GM19193 (cell line): ENCODE data around the gene CDS1.

Experiments
- POLR2A ChIP-seq: IDR thresholded peaks from 4 replicates; pipeline ENCODE4 v1.6.1; 2011; ENCODE audit not compliant: insufficient read depth, insufficient read length; ENCODE audit errors: extremely low read depth

Gene CDS1

DNA sequence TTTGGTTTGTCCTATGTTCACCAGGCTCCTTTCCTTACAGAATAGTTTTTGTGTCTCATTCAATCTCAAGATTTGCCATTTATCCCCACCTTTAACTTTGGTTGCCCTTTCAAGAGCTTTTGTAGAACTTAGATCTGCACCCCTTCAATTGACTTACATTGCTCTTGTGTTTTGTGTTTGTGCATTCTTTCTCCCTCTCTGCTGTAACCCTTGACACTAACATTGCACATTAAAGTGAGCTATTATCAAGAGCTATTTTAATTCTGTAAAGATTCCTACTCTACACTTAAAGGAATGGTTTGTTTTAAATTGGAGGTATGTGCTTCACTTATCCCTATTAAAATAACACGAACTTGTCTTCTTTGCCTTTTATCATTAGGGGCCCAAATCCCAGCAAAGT is 65.3 kb downstream of the CDS1 start:
- TF ChIP-seq POLR2A, result no peak

DNA sequence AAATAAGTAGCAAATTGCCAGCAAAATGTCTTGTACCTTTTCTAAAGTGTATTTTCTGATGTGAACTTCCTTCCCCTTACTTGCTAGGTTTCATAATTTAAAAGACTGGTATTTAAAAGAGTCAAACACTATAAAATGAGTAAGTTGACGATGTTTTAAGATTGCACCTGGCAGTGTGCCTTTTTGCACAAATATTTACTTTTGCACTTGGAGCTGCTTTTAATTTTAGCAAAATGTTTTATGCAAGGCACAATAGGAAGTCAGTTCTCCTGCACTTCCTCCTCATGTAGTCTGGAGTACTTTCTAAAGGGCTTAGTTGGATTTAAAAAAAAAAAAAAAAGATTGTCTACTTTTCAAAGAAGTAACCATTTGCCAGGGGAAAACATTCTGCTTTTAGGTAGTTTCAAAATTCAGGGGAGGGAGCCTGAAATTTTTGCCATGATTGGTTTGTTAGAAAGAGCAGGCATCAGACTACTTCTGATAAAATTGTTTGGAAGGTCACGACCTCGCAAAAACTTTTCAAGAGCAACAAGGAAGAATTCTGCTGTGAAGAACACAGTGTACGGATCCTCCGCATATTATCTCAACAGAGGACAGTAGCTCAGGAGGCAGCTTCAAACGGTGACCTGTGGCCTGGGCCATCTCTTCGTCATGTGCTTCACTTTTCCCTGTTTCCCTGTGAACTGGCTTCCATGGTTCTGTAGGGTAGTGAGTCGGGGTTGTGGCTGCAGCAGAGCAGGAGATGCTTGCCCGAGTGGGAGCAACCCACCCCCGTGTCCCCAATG is 66.1 kb downstream of the CDS1 start:
- no peak for TF ChIP-seq POLR2A

DNA sequence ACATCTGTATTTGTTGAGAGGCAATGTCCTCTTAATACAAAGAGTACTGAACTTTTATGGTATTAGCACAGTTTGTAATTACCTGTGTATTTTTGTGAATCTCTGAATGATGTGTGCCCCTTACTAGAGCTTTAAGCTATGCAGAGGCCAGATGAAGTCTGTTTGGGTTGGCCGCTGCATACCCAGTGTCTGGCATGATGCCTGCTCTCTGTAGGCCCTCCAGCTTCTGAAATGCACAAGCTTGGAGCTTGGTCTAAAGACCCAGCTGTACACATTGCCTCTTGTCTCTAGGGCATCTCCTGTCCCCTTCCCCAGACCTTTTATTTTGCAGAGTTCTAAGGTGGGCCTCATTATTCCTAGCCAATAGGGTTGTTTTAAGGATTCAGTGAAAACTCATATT is 68.6 kb downstream of the CDS1 start:
- no peak for TF ChIP-seq POLR2A

DNA sequence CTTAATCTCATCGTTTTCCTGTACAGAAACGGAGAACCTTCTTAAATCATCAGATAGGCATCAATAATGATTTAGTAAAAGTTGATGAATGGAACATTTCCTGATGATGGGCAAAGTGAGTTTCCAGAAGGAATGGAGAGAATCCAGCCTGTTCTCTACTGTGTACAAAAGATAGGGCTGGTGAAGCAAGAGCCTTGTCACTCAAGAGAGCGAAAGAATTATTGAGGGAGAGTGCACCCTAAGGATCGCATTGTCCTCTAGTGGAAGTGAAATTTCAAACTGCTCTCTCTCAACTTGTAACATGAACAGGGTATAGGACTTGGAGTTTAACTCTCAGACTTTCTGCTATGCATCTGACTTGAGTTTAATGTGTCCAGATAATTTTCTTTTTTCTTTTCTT is 69.6 kb downstream of the CDS1 start:
- TF ChIP-seq POLR2A, result no peak

DNA sequence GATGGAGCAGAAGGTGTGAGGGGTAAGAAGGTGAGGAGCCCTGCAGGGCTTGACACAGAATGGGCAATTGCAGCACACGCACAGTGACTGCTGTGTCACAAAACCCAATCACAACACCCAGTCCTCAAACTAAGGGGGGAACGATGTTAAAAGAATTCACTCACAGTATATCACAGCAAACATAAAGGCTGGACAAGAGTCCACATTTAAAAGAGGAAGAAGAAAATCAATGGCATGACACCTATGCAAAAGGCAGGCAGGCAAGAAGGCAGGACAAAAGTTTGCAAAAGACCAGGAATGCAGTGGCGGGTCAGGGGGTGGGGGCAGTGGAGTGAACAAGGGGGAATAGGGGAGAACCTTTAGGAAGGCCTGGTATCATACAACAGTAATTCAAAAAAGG is 77.7 kb downstream of the CDS1 start:
- TF ChIP-seq POLR2A, result no peak

DNA sequence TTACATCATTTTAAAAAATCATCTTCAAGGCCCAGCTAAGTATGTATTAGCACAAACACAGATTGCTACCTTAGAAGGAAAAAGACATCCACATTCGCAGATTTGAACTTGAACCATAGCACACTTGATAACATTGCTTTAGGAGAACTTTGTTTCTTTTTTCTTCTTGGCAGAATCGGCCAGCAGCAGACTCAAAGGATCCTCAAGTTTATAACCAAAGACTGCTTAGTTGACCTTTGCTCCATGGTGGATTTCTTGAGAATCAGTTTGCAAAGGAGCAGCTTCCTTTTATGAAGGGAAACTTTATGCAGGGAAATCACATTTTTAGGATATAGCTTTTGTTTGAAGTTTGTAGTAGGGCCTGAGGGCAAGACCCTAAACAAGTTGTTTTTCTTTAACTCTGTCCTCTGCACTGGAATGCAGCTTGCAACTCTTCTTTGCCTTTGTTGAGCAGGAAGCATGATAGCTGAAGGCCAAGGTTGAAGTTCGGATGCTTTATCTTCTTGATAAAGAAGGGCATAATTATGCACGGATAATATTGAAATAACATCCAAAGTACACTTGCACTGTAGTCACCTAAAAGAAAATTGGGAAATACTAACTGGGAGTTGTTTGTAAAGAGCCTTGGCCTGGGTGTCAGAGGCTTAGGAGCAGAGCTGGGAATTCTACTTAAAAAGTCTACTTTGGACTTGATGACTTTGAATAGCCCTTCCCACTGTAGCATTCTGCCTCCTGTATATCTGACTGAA is 78.4 kb downstream of the CDS1 start:
- TF ChIP-seq POLR2A, result no peak

DNA sequence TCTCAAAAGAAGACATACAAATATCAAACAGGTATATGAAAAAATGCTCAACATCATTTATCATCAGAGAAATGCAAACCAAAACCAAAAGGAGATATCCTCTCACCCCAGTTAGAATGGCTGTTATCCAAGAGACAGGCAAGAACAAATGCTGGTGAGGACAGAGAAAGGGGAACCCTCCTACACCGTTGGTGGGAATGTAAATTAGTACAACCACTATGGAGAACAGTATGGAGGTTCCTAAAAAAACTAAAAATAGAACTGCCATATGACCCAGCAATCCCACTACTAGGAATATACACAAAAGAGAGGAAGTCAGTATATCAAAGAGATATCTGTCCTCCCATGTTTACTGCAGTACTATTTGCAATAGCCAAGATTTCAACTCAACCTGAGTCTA is 83.5 kb downstream of the CDS1 start:
- no peak for TF ChIP-seq POLR2A

DNA sequence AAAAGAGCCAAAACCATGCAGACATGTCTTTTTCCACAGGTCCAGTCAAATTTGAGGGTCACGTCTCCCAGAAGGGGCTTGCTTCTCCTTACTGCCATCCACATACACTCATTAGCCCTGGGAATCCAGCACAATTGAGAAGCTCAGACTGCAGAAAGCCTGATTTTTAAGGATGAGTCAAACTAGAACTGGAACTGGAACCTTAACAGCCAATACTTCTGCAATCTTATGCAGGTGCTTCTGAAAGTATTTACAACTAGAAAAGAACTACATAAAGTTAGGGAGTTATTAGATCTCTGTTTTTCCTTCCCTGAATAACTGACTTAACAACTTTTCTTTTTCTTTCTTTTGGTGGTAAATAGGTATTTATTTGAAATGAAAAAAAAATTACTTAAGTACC is 86.3 kb downstream of the CDS1 start:
- no peak for TF ChIP-seq POLR2A

DNA sequence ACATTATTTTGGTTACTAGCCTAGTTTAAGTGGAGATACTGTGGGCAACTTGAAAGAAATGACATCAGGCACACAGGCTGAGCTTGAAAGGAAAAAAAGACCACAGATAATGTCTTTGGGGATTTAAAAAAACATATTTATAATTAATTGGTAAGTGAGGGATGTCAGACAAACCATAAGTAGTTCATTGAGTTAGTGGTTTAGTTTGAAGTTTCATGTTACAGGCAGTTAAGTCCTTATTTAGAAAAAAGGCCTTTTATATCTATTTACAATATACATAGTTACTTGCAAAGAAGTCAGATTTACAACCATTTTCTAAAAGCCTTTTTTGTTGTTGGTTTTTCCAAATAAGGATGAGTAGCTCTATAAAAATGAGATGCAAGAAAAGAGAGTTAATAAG is 89.2 kb downstream of the CDS1 start:
- no peak for TF ChIP-seq POLR2A

DNA sequence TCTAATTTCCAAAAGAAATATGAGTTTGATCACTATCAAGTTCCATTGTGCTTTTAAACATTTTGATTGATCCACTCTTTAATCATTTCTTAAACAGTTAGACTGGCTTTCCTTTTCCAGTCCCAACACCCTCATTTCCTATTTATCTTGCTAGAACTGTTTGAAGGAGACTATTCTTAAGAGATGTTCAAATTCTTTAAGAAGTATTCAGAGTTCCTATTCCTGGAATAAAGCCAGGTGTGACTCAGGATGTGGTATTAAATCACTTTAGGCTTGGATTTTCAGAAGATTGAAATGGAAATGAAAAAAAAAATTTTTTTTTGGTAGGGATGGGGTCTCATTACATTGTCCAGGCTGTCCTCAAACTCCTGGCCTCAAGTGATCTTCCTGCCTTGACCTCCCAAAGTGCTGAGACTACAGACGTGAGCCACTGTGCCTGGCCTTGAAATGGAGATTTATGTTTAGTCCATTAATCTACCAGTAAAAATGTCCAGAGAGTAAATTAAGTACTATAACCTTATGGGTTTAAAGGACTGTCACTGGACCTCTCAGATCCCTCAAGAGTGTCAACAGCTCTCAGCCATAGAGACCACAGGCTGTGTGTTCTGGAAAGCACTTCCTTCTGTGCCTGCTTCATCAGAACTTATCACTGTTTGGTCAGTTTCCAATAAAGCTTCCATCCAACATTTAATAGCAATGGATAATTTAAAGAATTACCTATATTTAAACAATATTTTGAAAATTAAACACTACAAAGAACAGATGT is 90.7 kb downstream of the CDS1 start:
- no peak for TF ChIP-seq POLR2A

DNA sequence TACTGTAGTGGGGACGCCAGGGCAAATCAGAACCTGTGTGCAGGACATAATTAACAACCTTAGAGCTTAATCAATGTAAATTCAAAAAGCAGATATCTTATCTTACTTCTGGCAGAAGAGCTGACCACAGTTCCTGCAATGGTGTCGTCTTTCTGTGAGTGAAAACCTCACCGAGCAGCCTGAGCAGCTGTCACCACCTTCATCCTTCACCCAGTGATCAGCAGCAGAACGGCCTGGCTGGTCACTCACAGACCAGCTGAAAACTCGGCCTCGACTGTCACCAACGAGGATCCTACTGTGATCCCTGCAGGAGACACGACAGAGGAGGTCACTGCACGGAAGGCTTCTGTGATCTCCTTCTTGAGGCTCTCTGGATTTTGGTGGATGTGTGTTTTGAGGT is 94.2 kb downstream of the CDS1 start:
- no peak for TF ChIP-seq POLR2A

DNA sequence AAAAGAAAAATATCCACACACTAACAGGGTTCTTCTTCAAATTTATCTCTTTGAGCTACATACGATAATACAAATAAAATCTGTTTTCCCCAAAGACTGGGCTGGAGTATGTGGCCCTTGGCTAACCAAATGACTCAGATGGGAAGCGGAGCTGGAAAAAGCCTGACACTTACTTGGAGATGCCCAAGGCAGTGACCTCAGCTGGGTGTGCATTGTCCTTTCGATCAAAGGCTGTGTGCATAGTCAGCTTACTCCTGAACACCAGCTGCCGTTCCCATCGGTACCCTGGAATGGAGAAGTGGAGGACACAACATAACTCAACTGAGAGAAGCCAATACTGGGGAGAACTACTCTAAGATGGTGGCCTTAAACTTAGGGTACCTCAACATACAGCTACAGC is 95.1 kb downstream of the CDS1 start:
- no peak for TF ChIP-seq POLR2A

DNA sequence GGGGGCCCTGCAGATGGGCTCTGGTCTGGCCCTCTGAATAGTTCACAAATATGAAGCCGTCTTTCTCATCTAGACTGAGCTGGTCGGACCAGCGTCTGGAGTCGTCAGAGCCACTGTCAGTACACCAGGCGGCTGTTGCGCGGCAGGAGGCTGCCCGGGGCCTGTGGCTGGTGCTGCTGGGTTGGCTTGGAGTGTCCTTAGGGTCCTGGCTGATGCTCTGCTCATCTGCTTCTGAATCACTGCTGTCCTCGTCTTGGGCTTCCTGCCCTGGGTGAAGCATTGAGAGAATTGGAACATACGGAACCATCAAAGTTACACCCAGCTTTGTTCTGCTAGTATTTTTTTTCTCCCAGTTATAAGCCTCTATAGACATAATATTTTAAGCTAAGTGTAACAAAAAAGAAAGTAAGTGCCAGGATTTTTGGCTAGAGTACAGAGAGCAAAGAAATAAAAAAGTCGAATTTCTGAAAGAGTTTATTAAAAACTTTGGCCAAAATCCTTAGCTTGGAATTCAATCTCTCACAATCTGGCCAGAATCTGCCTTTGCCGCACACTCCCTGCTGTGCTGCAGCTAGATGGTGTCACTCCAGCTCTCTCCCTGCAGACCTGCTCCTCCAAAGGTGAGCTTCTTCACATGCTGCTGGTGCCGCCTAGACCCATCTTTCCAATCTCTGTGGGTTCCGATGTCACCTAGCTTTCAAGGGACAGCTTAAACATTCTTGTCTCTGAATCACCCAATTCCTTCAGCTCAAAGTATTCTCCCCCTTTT is 96.2 kb downstream of the CDS1 start:
- TF ChIP-seq POLR2A, result no peak

DNA sequence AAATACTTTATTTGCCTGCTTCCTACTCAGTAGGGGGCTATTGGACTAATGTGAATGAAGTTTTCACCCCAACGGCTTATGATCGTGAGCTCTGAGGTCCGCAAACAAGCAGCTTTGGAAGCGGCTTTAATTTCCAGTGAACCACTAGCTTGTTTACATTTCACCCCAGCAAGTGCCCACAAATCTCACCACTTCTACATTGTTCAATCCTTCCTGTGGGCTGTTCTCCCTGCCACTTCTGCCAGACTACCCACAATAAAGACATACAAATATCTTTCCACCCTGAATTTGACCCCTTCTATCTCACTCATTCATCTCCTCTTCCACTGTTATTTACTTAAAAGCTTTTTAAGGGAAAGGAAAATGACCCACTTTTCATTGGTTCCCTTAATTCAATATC is 98.0 kb downstream of the CDS1 start:
- TF ChIP-seq POLR2A, result no peak
